T-helper 9 cell (primary cell): ENCODE results near the gene HTRA3.

Experiments used
- DNase-seq: peaks from one replicate; pipeline ENCODE4 v3.0.0-alpha.2; 2020

The HTRA3 gene

GRCh38 chr4:8250227-8250626 lies 19.3 kb upstream of the HTRA3 start:
- no peak for DNase-seq

- DNase-seq = no peak
Measured at GRCh38 chr4:8250637-8251036, 18.9 kb upstream of the HTRA3 start.

GRCh38 chr4:8251110-8251883 lies 18.3 kb upstream of the HTRA3 start:
- no peak for DNase-seq

GRCh38 chr4:8252301-8253173 lies 17.0 kb upstream of the HTRA3 start:
- no peak for DNase-seq

- no peak for DNase-seq
Measured at GRCh38 chr4:8254076-8254475, 15.5 kb upstream of the HTRA3 start.

- no peak for DNase-seq
Measured at GRCh38 chr4:8255698-8256441, 13.7 kb upstream of the HTRA3 start.

- no peak for DNase-seq
Measured at GRCh38 chr4:8257854-8258253, 11.7 kb upstream of the HTRA3 start.

- DNase-seq = no peak
Measured at GRCh38 chr4:8258552-8259212, 10.9 kb upstream of the HTRA3 start.

GRCh38 chr4:8259743-8260430 lies 9.7 kb upstream of the HTRA3 start:
- no peak for DNase-seq

- no peak for DNase-seq
Measured at GRCh38 chr4:8260656-8261111, 8.9 kb upstream of the HTRA3 start.

- no peak for DNase-seq
Measured at GRCh38 chr4:8261851-8262535, 7.6 kb upstream of the HTRA3 start.

GRCh38 chr4:8262637-8263322 lies 6.8 kb upstream of the HTRA3 start:
- DNase-seq = no peak

GRCh38 chr4:8263397-8263796 lies 6.2 kb upstream of the HTRA3 start:
- no peak for DNase-seq

- DNase-seq = no peak
Measured at GRCh38 chr4:8264106-8264505, 5.4 kb upstream of the HTRA3 start.

- no peak for DNase-seq
Measured at GRCh38 chr4:8265171-8265929, 4.2 kb upstream of the HTRA3 start.

- no peak for DNase-seq
Measured at GRCh38 chr4:8266088-8266487, 3.5 kb upstream of the HTRA3 start.

GRCh38 chr4:8266508-8266907 lies 3.0 kb upstream of the HTRA3 start:
- DNase-seq = no peak

- no peak for DNase-seq
Measured at GRCh38 chr4:8267077-8267476, 2.5 kb upstream of the HTRA3 start.

GRCh38 chr4:8268211-8268610 lies 1.3 kb upstream of the HTRA3 start:
- no peak for DNase-seq
